IMR-90 (cell line): ENCODE measurements around the gene ING5. TPM values are rescaled to one million over a fixed set of nuclear protein-coding genes. Genes with fewer than 3 reads are reported as not detected.

Source experiments
- ATAC-seq: fragments of 200-7000 bp; cut with Tn5 transposase; 2 replicates; pipeline ENCODE4 v1.9.1; 2020; ENCODE audit warnings: low read depth, mild to moderate bottlenecking, moderate library complexity
- BruUV-seq: library from RNA; stranded (reverse); fragments of 400-500 nt; replicated peaks from 2 replicates; lab custom pipeline; 2021; lab: Mats Ljungman, UMichigan
- CTCF ChIA-PET: fragments of 300-600 bp; formaldehyde crosslinking; extraction: SDS; loops from one replicate; lab custom pipeline; 2021; ENCODE audit warnings: antibody characterized with exemption; lab: Yijun Ruan, JAX
- POLR2A ChIA-PET: fragments of 300-600 bp; sonication (Branson Sonifier 250); formaldehyde crosslinking; loops from one replicate; lab custom pipeline; 2022; ENCODE audit warnings: antibody characterized with exemption; ENCODE audit not compliant: unreplicated experiment; lab: Charles Lee
- DNase-seq: peaks from one replicate; pipeline ENCODE4 v3.0.0; 2013
- H2AFZ ChIP-seq: replicated peaks from 2 replicates; pipeline ENCODE3; 2013; ENCODE audit warnings: low read length, mild to moderate bottlenecking; ENCODE audit not compliant: poor library complexity
- H2AK5ac ChIP-seq: 2 replicates; pipeline ENCODE4 v1.6.1; 2013; ENCODE audit warnings: low read depth, low read length, inconsistent platforms
- H2AK9ac ChIP-seq: replicated peaks from 2 replicates; pipeline ENCODE3; 2013; ENCODE audit warnings: mild to moderate bottlenecking, low read depth, low read length, moderate library complexity; ENCODE audit not compliant: poor library complexity
- H2BK120ac ChIP-seq: 2 replicates; pipeline ENCODE4 v1.6.1; 2013; ENCODE audit warnings: low read depth, low read length, inconsistent platforms
- H2BK15ac ChIP-seq: 3 replicates; pipeline ENCODE4 v1.6.1; 2013; ENCODE audit warnings: low read depth, low read length, inconsistent platforms
- H2BK20ac ChIP-seq: 2 replicates; pipeline ENCODE4 v1.6.1; 2013; ENCODE audit warnings: low read depth, mild to moderate bottlenecking, inconsistent platforms, low read length, moderate library complexity
- H2BK5ac ChIP-seq: 2 replicates; pipeline ENCODE4 v1.6.1; 2013; ENCODE audit warnings: mild to moderate bottlenecking, low read depth, low read length, inconsistent platforms; ENCODE audit not compliant: poor library complexity, severe bottlenecking
- H3K14ac ChIP-seq: replicated peaks from 2 replicates; pipeline ENCODE4 v1.6.1; 2013; ENCODE audit warnings: low read depth, low read length, inconsistent platforms
- H3K18ac ChIP-seq: 2 replicates; pipeline ENCODE4 v1.6.1; 2013; ENCODE audit warnings: low read depth, low read length, control low read depth
- H3K23ac ChIP-seq: 2 replicates; pipeline ENCODE4 v1.6.1; 2013; ENCODE audit warnings: low read depth, low read length, inconsistent platforms
- H3K27ac ChIP-seq: 2 replicates; pipeline ENCODE4 v1.5.1; 2013; ENCODE audit warnings: mild to moderate bottlenecking, control low read depth, low read length; ENCODE audit not compliant: insufficient read depth
- H3K27me3 ChIP-seq: 2 replicates; pipeline ENCODE4 v1.6.1; 2013; ENCODE audit warnings: low read length; ENCODE audit not compliant: control insufficient read depth, insufficient read depth
- H3K36me3 ChIP-seq: 2 replicates; pipeline ENCODE4 v1.6.1; 2013; ENCODE audit warnings: low read length, mixed read lengths; ENCODE audit not compliant: control insufficient read depth, insufficient read depth
- H3K4ac ChIP-seq: 2 replicates; pipeline ENCODE4 v1.6.1; 2013; ENCODE audit warnings: low read depth, low read length, inconsistent platforms
- H3K4me1 ChIP-seq: 2 replicates; pipeline ENCODE4 v1.6.1; 2013; ENCODE audit warnings: low read length, mixed read lengths; ENCODE audit not compliant: control insufficient read depth, insufficient read depth
- H3K4me2 ChIP-seq: 2 replicates; pipeline ENCODE4 v1.6.1; 2013; ENCODE audit warnings: low read depth, mild to moderate bottlenecking, control low read depth, low read length, moderate library complexity
- H3K4me3 ChIP-seq: 2 replicates; pipeline ENCODE4 v1.5.1; 2013; ENCODE audit warnings: low read depth, mild to moderate bottlenecking, control low read depth, low read length, moderate library complexity; ENCODE audit not compliant: insufficient read depth
- H3K56ac ChIP-seq: 2 replicates; pipeline ENCODE4 v1.6.1; 2013; ENCODE audit warnings: low read length, inconsistent platforms; ENCODE audit not compliant: insufficient read depth; ENCODE audit errors: extremely low read depth
- H3K79me1 ChIP-seq, 2 experiments: 2 replicates each; pipeline ENCODE4 v1.6.1; 2013; ENCODE audit warnings: low read length in 2 of 2, inconsistent platforms in 1 of 2, low read depth in 1 of 2
- H3K9ac ChIP-seq: 2 replicates; pipeline ENCODE4 v1.6.1; 2013; ENCODE audit warnings: low read depth, low read length, control low read depth
- H3K9me1 ChIP-seq: 2 replicates; pipeline ENCODE4 v1.6.1; 2013; ENCODE audit warnings: low read length, inconsistent platforms; ENCODE audit not compliant: insufficient read depth
- H3K9me3 ChIP-seq: 2 replicates; pipeline ENCODE4 v1.6.1; 2013; ENCODE audit warnings: low read length; ENCODE audit not compliant: control insufficient read depth, insufficient read depth
- H4K20me1 ChIP-seq: 2 replicates; pipeline ENCODE4 v1.6.1; 2013; ENCODE audit warnings: low read length, inconsistent platforms; ENCODE audit not compliant: insufficient read depth
- H4K5ac ChIP-seq: 2 replicates; pipeline ENCODE4 v1.6.1; 2013; ENCODE audit warnings: mild to moderate bottlenecking, low read depth, low read length, control low read depth
- H4K8ac ChIP-seq, 2 experiments: 2 replicates each; pipeline ENCODE4 v1.6.1; 2013; ENCODE audit warnings: low read depth in 2 of 2, low read length in 2 of 2, control low read depth in 1 of 2, inconsistent platforms in 1 of 2
- H4K91ac ChIP-seq: 2 replicates; pipeline ENCODE4 v1.6.1; 2013; ENCODE audit warnings: low read depth, low read length, inconsistent platforms; ENCODE audit not compliant: insufficient read depth
- BHLHE40 ChIP-seq: fragments of 150-350 bp; IDR thresholded peaks from 2 replicates; pipeline ENCODE4 v1.6.1; 2016; ENCODE audit warnings: mild to moderate bottlenecking, low read depth, low read length
- CEBPB ChIP-seq: IDR thresholded peaks from 2 replicates; pipeline ENCODE4 v1.6.1; 2012; ENCODE audit warnings: low read depth, low read length, improper control_type of control experiment
- CHD1 ChIP-seq: IDR thresholded peaks from 2 replicates; pipeline ENCODE4 v1.6.1; 2012; ENCODE audit warnings: low read depth, low read length, improper control_type of control experiment
- FOS ChIP-seq: fragments of 150-350 bp; IDR thresholded peaks from 2 replicates; pipeline ENCODE4 v1.6.1; 2016; ENCODE audit warnings: low read depth, low read length
- MAFK ChIP-seq: IDR thresholded peaks from 2 replicates; pipeline ENCODE4 v1.6.1; 2012; ENCODE audit warnings: low read depth, low read length, improper control_type of control experiment
- MAZ ChIP-seq: IDR thresholded peaks from 2 replicates; pipeline ENCODE4 v1.6.1; 2012; ENCODE audit warnings: low read depth, mild to moderate bottlenecking, low read length, improper control_type of control experiment, moderate library complexity, borderline replicate concordance
- MXI1 ChIP-seq: IDR thresholded peaks from 2 replicates; pipeline ENCODE4 v1.6.1; 2012; ENCODE audit warnings: low read depth, mild to moderate bottlenecking, low read length, moderate library complexity, borderline replicate concordance
- NFE2L2 ChIP-seq: fragments of 150-350 bp; IDR thresholded peaks from 2 replicates; pipeline ENCODE4 v1.6.1; 2016; ENCODE audit warnings: low read depth, mild to moderate bottlenecking, low read length
- POLR2A ChIP-seq: IDR thresholded peaks from 2 replicates; pipeline ENCODE4 v1.6.1; 2012; ENCODE audit warnings: mild to moderate bottlenecking, low read depth, low read length
- RAD21 ChIP-seq: IDR thresholded peaks from 2 replicates; pipeline ENCODE4 v1.6.1; 2012; ENCODE audit warnings: low read length, improper control_type of control experiment
- RCOR1 ChIP-seq: IDR thresholded peaks from 2 replicates; pipeline ENCODE4 v1.6.1; 2012; ENCODE audit warnings: mild to moderate bottlenecking, low read length, improper control_type of control experiment; ENCODE audit not compliant: insufficient replicate concordance
- RFX5 ChIP-seq: IDR thresholded peaks from 2 replicates; pipeline ENCODE4 v1.8.0; 2012; ENCODE audit warnings: low read depth, mild to moderate bottlenecking, low read length, moderate library complexity
- SMC3 ChIP-seq: fragments of 150-350 bp; IDR thresholded peaks from 2 replicates; pipeline ENCODE4 v1.6.1; 2016; ENCODE audit warnings: low read depth, mild to moderate bottlenecking, antibody characterized with exemption, low read length, moderate library complexity
- WGBS, 2 experiments: methylation state at CpG; one replicate each; pipeline versions ENCODE4 v1.1.5 to v1.1.7; 2013; ENCODE audit warnings: missing lambda C conversion rate in 2 of 2; ENCODE audit not compliant: insufficient read length in 1 of 2; ENCODE audit errors: extremely low coverage in 2 of 2; 5-methylcytosine and 5-hydroxymethylcytosine counted together
- dilution Hi-C: fragments of 300-500 bp; cut with HindIII; formaldehyde crosslinking; loops from one replicate; pipeline ENCODE4 v1.14.3; 2018; ENCODE audit warnings: low sequenced_read_pairs; ENCODE audit not compliant: unreplicated experiment
- in situ Hi-C: fragments of 300-500 bp; cut with MboI; formaldehyde crosslinking; loops from 3 replicates; pipeline ENCODE4 v1.14.3; 2019; ENCODE audit warnings: low sequenced_read_pairs, inconsistent platforms, mixed read lengths
- intact Hi-C: fragments of 100-400 bp; cut with micrococcal nuclease; formaldehyde crosslinking; loops from 2 replicates; pipeline ENCODE4 v1.10.0; 2022
- polyA plus RNA-seq, 3 experiments: library from polyadenylated mRNA; depleted of rRNA; stranded (reverse); fragments of >200 nt; gene quantifications; 2 replicates each; pipeline ENCODE4 v1.2.3, GENCODE V29; 2012; ENCODE audit warnings: low replicate concordance in 1 of 3
- total RNA-seq: library from RNA; depleted of rRNA; stranded (reverse); fragments of >200 nt; gene quantifications from 2 replicates; pipeline ENCODE4 v1.2.3, GENCODE V29; 2012
- TF ChIP-seq, protein P1 (sequence below): fragments of 150-350 bp; IDR thresholded peaks from 2 replicates; pipeline ENCODE4 v1.6.1; 2016; ENCODE audit warnings: low read depth, mild to moderate bottlenecking, low read length, moderate library complexity, borderline replicate concordance
- TF ChIP-seq, protein P2 (sequence below): fragments of 150-350 bp; IDR thresholded peaks from 2 replicates; pipeline ENCODE4 v1.6.1; 2017; ENCODE audit warnings: mild to moderate bottlenecking, antibody characterized with exemption, low read length, low read depth
- TF ChIP-seq, protein P3 (sequence below): conservative IDR thresholded peaks from 2 replicates; pipeline ENCODE4 v1.5.1; 2012; ENCODE audit warnings: mild to moderate bottlenecking, low read depth, low read length, improper control_type of control experiment

ING5 gene
- total and polyA plus RNA-seq, 2 of the 4 experiments (the other 2 are of a cell fraction), result 36.1 to 38.9 TPM

DNA sequence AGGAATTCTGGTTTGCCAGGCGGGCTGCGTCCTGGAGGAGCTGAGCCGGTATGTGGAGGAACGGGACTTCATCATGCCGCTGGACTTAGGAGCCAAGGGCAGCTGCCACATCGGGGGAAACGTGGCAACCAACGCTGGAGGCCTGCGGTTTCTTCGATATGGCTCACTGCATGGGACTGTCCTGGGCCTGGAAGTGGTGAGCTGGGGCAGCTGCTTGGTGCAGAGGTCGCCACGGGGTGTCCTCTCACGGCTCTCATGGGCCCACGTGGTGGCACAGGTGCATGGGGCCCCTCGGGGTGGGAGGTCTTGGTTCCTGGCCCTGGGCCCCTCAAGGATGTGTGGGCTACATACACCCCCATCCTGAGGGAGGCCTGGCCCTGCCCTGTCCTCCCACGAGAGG, 41.8 kb downstream of the ING5 start:
- Histone ChIP-seq H4K8ac (no peak overlapping the region), H2AK5ac (no peak overlapping the region), H4K20me1 (peaks cover 22% of the 10 kb centered on the region), H3K18ac (no peak overlapping the region), H2AK9ac (no peak overlapping the region), H3K9ac (no peak overlapping the region), H2BK5ac (no peak overlapping the region), H3K79me1 (peaks cover 4 to 14% of the 10 kb centered on the region in 2 experiments; a peak in 3 of 4 replicates), H3K9me3 (0 out of 2 replicates have a peak, but pooled peaks cover 2% of the 10 kb centered on the region), H3K27ac (no peak overlapping the region), H2BK120ac (no peak overlapping the region), H2BK15ac (no peak overlapping the region), H3K56ac (no peak overlapping the region), H3K4ac (no peak overlapping the region), H3K4me2 (no peak overlapping the region), H3K23ac (no peak overlapping the region), H3K14ac (no peak overlapping the region), H3K9me1 (peaks cover 10% of the 10 kb centered on the region), H2AFZ (no peak overlapping the region), H2BK20ac (no peak overlapping the region), H4K91ac (no peak overlapping the region), H3K4me3 (no peak overlapping the region), H4K5ac (no peak overlapping the region), H3K36me3 (peaks cover 38% of the 10 kb centered on the region), H3K27me3 (no peaks in the 10 kb centered on the region), H3K4me1 (peaks cover 3% of the 10 kb centered on the region)
- ChIA-PET POLR2A (no interaction called here), CTCF (no interaction called here)
- no TSS peak for BruUV-seq
- WGBS, 2 experiments, result 88% methylated on average over 5 of the region's 16 CpGs; no CpG with 5 or more reads in 1 of the 2 experiments
- DNase-seq (no peak), ATAC-seq (no peak)
- intact Hi-C loops (no loop called here), dilution Hi-C loops (no loop called here), in situ Hi-C loops (no loop called here)
- TF ChIP-seq POLR2A (no peak), RCOR1 (no peak), CEBPB (no peak), NFE2L2 (no peak), MAFK (no peak), MXI1 (no peak), RFX5 (no peak), SMC3 (no peak), FOS (no peak), RAD21 (no peak), CHD1 (no peak), MAZ (no peak), BHLHE40 (no peak)
- TF ChIP-seq, protein P1, sequence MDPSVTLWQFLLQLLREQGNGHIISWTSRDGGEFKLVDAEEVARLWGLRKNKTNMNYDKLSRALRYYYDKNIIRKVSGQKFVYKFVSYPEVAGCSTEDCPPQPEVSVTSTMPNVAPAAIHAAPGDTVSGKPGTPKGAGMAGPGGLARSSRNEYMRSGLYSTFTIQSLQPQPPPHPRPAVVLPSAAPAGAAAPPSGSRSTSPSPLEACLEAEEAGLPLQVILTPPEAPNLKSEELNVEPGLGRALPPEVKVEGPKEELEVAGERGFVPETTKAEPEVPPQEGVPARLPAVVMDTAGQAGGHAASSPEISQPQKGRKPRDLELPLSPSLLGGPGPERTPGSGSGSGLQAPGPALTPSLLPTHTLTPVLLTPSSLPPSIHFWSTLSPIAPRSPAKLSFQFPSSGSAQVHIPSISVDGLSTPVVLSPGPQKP, result no peak
- TF ChIP-seq, protein P2, sequence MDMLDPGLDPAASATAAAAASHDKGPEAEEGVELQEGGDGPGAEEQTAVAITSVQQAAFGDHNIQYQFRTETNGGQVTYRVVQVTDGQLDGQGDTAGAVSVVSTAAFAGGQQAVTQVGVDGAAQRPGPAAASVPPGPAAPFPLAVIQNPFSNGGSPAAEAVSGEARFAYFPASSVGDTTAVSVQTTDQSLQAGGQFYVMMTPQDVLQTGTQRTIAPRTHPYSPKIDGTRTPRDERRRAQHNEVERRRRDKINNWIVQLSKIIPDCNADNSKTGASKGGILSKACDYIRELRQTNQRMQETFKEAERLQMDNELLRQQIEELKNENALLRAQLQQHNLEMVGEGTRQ, result no peak
- TF ChIP-seq, protein P3, sequence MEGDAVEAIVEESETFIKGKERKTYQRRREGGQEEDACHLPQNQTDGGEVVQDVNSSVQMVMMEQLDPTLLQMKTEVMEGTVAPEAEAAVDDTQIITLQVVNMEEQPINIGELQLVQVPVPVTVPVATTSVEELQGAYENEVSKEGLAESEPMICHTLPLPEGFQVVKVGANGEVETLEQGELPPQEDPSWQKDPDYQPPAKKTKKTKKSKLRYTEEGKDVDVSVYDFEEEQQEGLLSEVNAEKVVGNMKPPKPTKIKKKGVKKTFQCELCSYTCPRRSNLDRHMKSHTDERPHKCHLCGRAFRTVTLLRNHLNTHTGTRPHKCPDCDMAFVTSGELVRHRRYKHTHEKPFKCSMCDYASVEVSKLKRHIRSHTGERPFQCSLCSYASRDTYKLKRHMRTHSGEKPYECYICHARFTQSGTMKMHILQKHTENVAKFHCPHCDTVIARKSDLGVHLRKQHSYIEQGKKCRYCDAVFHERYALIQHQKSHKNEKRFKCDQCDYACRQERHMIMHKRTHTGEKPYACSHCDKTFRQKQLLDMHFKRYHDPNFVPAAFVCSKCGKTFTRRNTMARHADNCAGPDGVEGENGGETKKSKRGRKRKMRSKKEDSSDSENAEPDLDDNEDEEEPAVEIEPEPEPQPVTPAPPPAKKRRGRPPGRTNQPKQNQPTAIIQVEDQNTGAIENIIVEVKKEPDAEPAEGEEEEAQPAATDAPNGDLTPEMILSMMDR, result no peak
